Liver (tissue), 9 donors: ENCODE measurements around the gene ADAMTS16. TPM values are rescaled to one million over a fixed set of nuclear protein-coding genes. Genes with fewer than 3 reads are reported as not detected.
A peak's percentile ranks its signal among the peaks of the same experiment; 100 is the strongest.

Experiments
- DNase-seq: peaks from one replicate; pipeline ENCODE4 v3.0.0-alpha.2; 2017; ENCODE audit warnings: low spot score
- H3K27ac ChIP-seq, 2 donors: one replicate each; pipeline ENCODE4 v1.7.0; 2013; ENCODE audit warnings: inconsistent platforms in 2 of 2, low read length in 2 of 2, control low read depth in 1 of 2, low read depth in 1 of 2, mild to moderate bottlenecking in 1 of 2
- H3K27me3 ChIP-seq, 4 donors: one replicate each; pipeline versions ENCODE4 v1.6.1 to v1.7.0; 2013; ENCODE audit warnings: low read length in 3 of 4, inconsistent platforms in 1 of 4, mild to moderate bottlenecking in 1 of 4, moderate library complexity in 1 of 4; ENCODE audit not compliant: control insufficient read depth in 4 of 4, insufficient read depth in 4 of 4
- H3K36me3 ChIP-seq, 4 donors: one replicate each; pipeline versions ENCODE4 v1.6.1 to v1.7.0; 2013; ENCODE audit warnings: low read length in 3 of 4, mild to moderate bottlenecking in 3 of 4, low read depth in 1 of 4, moderate library complexity in 1 of 4; ENCODE audit not compliant: control insufficient read depth in 4 of 4, insufficient read depth in 3 of 4
- H3K4me1 ChIP-seq, 4 donors: one replicate each; pipeline versions ENCODE4 v1.6.1 to v1.7.0; 2013; ENCODE audit warnings: low read length in 3 of 4, mild to moderate bottlenecking in 3 of 4, moderate library complexity in 1 of 4; ENCODE audit not compliant: control insufficient read depth in 4 of 4, insufficient read depth in 4 of 4
- H3K4me3 ChIP-seq, 3 donors: one replicate each; pipeline versions ENCODE4 v1.6.1 to v1.7.0; 2013; ENCODE audit warnings: low read length in 3 of 3, control low read depth in 1 of 3, low read depth in 1 of 3, mild to moderate bottlenecking in 1 of 3
- H3K9ac ChIP-seq, 2 donors: one replicate each; pipeline ENCODE4 v1.7.0; 2013; ENCODE audit warnings: low read length in 2 of 2, mild to moderate bottlenecking in 2 of 2, moderate library complexity in 2 of 2, control low read depth in 1 of 2, low read depth in 1 of 2
- H3K9me3 ChIP-seq, 4 donors: one replicate each; pipeline versions ENCODE4 v1.6.1 to v1.7.0; 2013; ENCODE audit warnings: low read length in 3 of 4; ENCODE audit not compliant: control insufficient read depth in 4 of 4
- FOXA1 ChIP-seq: IDR thresholded peaks from 2 replicates; pipeline ENCODE4 v1.6.1; 2016; ENCODE audit warnings: antibody characterized with exemption
- HNF4A ChIP-seq, 2 donors: conservative IDR thresholded peaks; 2 replicates each; pipeline ENCODE4 v1.6.1; 2016; ENCODE audit warnings: antibody characterized with exemption in 2 of 2, mild to moderate bottlenecking in 2 of 2
- HNF4G ChIP-seq: IDR thresholded peaks from 2 replicates; pipeline ENCODE4 v1.6.1; 2016; ENCODE audit warnings: antibody characterized with exemption
- JUND ChIP-seq, 2 donors: IDR thresholded peaks; 2 replicates each; pipeline ENCODE4 v1.6.1; 2016; ENCODE audit warnings: antibody characterized with exemption in 2 of 2
- NR2F2 ChIP-seq: IDR thresholded peaks from 2 replicates; pipeline ENCODE4 v1.6.1; 2016; ENCODE audit warnings: antibody characterized with exemption
- RAD21 ChIP-seq, 2 donors: IDR thresholded peaks; 2 replicates each; pipeline ENCODE4 v1.6.1; 2016; ENCODE audit warnings: antibody characterized with exemption in 2 of 2, mild to moderate bottlenecking in 2 of 2
- SP1 ChIP-seq: IDR thresholded peaks from 2 replicates; pipeline ENCODE4 v1.6.1; 2018; ENCODE audit warnings: antibody characterized with exemption, mild to moderate bottlenecking
- TAF1 ChIP-seq: conservative IDR thresholded peaks from 2 replicates; pipeline ENCODE4 v1.6.1; 2016; ENCODE audit warnings: antibody characterized with exemption, mild to moderate bottlenecking
- YY1 ChIP-seq: IDR thresholded peaks from 2 replicates; pipeline ENCODE4 v1.6.1; 2016; ENCODE audit warnings: antibody characterized with exemption, mild to moderate bottlenecking
- ZBTB33 ChIP-seq: IDR thresholded peaks from 2 replicates; pipeline ENCODE4 v1.6.1; 2016; ENCODE audit warnings: antibody characterized with exemption
- WGBS: extraction: QIAGEN DNeasy Blood & Tissue Kit; methylation state at CpG from one replicate; pipeline ENCODE4 v1.1.7; 2013; 5-methylcytosine and 5-hydroxymethylcytosine counted together
- polyA plus RNA-seq, 2 donors: library from polyadenylated mRNA; stranded (reverse) in 1 of 2; unstranded in 1 of 2; fragments of 200-250 nt in 1 of 2; fragments of >200 nt in 1 of 2; fragmentation: Nextera tagmentation in 1 of 2; extraction: Ambion mirVana in 1 of 2; gene quantifications; one replicate each; pipeline versions ENCODE4 v1.2.1 to v1.2.3, GENCODE V29; 2013 to 2015
- total RNA-seq, 2 donors: library from RNA; depleted of rRNA; stranded (reverse); fragments of >200 nt; gene quantifications; one replicate each; pipeline ENCODE4 v1.2.3, GENCODE V29; 2014
- TF ChIP-seq, protein P1 (sequence below): fragments of 150-350 bp; IDR thresholded peaks from 2 replicates; pipeline ENCODE4 v1.5.1; 2017; ENCODE audit warnings: improper control_type of control experiment, low read depth, low read length; ENCODE audit not compliant: missing input control
- TF ChIP-seq, protein P2 (sequence below): IDR thresholded peaks from 2 replicates; pipeline ENCODE4 v1.6.1; 2016; ENCODE audit warnings: antibody characterized with exemption
- TF ChIP-seq, protein P3 (sequence below): IDR thresholded peaks from 2 replicates; pipeline ENCODE4 v1.6.1; 2016; ENCODE audit warnings: antibody characterized with exemption
- TF ChIP-seq, protein P4 (sequence below): IDR thresholded peaks from 2 replicates; pipeline ENCODE4 v1.6.1; 2016; ENCODE audit warnings: antibody characterized with exemption, mild to moderate bottlenecking
- donor health status: healthy.
- donor health status: healthy.
- donor health status: healthy.
- donor health status: healthy.
- donor health status: healthy.

The ADAMTS16 gene
- total and polyA plus RNA-seq, 4 donors: under 0.01 to 0.84 TPM; not detected in 2

DNA sequence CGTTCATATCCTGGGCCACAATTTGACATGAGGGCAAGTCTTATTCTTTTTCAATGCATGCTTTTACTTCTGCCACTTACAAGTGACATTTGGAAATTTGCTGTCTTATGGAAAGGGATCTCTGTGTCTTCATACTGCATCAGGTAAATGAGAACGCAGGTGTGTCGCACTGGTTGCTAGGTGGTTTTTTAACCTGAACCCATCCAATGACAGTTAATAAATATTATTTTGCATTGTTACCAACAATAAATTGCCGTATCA, 1.1 kb downstream of the ADAMTS16 start (continued):
- TF ChIP-seq ZBTB33 (no peak), YY1 (no peak), JUND (IDR thresholded peaks at IDR 0.05) (no peak), RAD21 (IDR thresholded peaks at IDR 0.05) (no peak)
- TF ChIP-seq, protein P1, sequence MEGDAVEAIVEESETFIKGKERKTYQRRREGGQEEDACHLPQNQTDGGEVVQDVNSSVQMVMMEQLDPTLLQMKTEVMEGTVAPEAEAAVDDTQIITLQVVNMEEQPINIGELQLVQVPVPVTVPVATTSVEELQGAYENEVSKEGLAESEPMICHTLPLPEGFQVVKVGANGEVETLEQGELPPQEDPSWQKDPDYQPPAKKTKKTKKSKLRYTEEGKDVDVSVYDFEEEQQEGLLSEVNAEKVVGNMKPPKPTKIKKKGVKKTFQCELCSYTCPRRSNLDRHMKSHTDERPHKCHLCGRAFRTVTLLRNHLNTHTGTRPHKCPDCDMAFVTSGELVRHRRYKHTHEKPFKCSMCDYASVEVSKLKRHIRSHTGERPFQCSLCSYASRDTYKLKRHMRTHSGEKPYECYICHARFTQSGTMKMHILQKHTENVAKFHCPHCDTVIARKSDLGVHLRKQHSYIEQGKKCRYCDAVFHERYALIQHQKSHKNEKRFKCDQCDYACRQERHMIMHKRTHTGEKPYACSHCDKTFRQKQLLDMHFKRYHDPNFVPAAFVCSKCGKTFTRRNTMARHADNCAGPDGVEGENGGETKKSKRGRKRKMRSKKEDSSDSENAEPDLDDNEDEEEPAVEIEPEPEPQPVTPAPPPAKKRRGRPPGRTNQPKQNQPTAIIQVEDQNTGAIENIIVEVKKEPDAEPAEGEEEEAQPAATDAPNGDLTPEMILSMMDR: no peak

- TF ChIP-seq HNF4A (conservative IDR thresholded peaks at IDR 0.05): no peak
- TF ChIP-seq RAD21 (IDR thresholded peaks at IDR 0.05): peak; percentile 85 to 89
- no peak for TF ChIP-seq SP1
- TF ChIP-seq, protein P2, sequence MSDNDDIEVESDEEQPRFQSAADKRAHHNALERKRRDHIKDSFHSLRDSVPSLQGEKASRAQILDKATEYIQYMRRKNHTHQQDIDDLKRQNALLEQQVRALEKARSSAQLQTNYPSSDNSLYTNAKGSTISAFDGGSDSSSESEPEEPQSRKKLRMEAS: no peak
- TF ChIP-seq, protein P1: peak; percentile 71
- Histone ChIP-seq H3K36me3 (no peaks in the 10 kb centered on the region), H3K4me3 (no peak overlapping the region), H3K4me1 (peaks cover 9 to 25% (median 21%) of the 10 kb centered on the region in 4 donors), H3K27ac (no peak overlapping the region), H3K9me3 (no peaks in the 10 kb centered on the region), H3K27me3 (peaks cover 0 to 13% (median 2%) of the 10 kb centered on the region in 4 donors), H3K9ac (no peak overlapping the region)
- peak; percentile 56 for DNase-seq
- 22% methylated on average over 6 of the region's 6 CpGs for WGBS
Observed at GRCh38 chr5:5141625-5142525, 1.7 kb downstream of the ADAMTS16 start.

DNA sequence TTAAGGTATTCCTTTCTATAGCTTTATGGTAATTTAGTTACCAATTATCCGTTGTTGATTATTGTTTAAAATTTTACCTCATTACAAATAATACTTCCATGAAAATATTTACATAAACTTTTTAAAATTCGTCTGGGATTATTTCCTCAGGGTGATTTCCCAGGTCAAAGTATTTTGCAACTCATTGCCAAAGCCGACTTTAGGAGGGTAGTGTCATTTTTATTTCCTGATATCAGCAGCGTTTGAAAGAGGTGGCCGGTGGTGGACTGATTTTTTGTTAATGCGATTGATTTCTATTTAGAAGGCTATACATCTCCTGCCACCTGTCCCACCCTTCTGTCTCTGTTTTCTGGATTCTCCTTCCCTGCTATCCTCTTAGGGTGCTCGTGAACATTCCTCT, 4.3 kb downstream of the ADAMTS16 start:
- Histone ChIP-seq H3K4me1 (peaks cover 7 to 23% (median 20%) of the 10 kb centered on the region in 4 donors), H3K36me3 (no peaks in the 10 kb centered on the region)
- TF ChIP-seq, protein P3, sequence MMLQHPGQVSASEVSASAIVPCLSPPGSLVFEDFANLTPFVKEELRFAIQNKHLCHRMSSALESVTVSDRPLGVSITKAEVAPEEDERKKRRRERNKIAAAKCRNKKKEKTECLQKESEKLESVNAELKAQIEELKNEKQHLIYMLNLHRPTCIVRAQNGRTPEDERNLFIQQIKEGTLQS: no peak
- no peak for TF ChIP-seq HNF4A (conservative IDR thresholded peaks at IDR 0.05)
- no peak for TF ChIP-seq TAF1
- TF ChIP-seq, protein P4, sequence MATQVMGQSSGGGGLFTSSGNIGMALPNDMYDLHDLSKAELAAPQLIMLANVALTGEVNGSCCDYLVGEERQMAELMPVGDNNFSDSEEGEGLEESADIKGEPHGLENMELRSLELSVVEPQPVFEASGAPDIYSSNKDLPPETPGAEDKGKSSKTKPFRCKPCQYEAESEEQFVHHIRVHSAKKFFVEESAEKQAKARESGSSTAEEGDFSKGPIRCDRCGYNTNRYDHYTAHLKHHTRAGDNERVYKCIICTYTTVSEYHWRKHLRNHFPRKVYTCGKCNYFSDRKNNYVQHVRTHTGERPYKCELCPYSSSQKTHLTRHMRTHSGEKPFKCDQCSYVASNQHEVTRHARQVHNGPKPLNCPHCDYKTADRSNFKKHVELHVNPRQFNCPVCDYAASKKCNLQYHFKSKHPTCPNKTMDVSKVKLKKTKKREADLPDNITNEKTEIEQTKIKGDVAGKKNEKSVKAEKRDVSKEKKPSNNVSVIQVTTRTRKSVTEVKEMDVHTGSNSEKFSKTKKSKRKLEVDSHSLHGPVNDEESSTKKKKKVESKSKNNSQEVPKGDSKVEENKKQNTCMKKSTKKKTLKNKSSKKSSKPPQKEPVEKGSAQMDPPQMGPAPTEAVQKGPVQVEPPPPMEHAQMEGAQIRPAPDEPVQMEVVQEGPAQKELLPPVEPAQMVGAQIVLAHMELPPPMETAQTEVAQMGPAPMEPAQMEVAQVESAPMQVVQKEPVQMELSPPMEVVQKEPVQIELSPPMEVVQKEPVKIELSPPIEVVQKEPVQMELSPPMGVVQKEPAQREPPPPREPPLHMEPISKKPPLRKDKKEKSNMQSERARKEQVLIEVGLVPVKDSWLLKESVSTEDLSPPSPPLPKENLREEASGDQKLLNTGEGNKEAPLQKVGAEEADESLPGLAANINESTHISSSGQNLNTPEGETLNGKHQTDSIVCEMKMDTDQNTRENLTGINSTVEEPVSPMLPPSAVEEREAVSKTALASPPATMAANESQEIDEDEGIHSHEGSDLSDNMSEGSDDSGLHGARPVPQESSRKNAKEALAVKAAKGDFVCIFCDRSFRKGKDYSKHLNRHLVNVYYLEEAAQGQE: no peak
- no peak for TF ChIP-seq JUND (IDR thresholded peaks at IDR 0.05)
- no peak for TF ChIP-seq SP1
- no peak for TF ChIP-seq HNF4G
- TF ChIP-seq FOXA1: no peak
- no peak for TF ChIP-seq NR2F2

More for the DNA sequence above, 4.3 kb downstream of the ADAMTS16 start:
- Histone ChIP-seq H3K4me3 (no peak overlapping the region), H3K9ac (no peak overlapping the region), H3K27ac (peak overlapping the region in 1 of 2 donors; percentile 42), H3K27me3 (peaks cover 0 to 10% (median 2%) of the 10 kb centered on the region in 4 donors), H3K9me3 (no peaks in the 10 kb centered on the region)
- 39% methylated on average over 7 of the region's 7 CpGs for WGBS
- no peak for DNase-seq
